Bronchial epithelial cell (primary cell): ENCODE measurements around the gene XIRP2. TPM values are rescaled to one million over a fixed set of nuclear protein-coding genes. Genes with fewer than 3 reads are reported as not detected.
"Not testable (repeated sequence)": the region's sequence is repeated elsewhere in the genome, so short reads cannot be mapped to it uniquely, and the experiment has no call there.

Source experiments
- DNase-seq: peaks from one replicate; pipeline ENCODE4 v3.0.0-alpha.2; 2010; ENCODE audit warnings: low read depth
- FAIRE-seq: peaks from 2 replicates; lab custom pipeline; 2011; peaks lifted over from hg19 to GRCh38; lab: Jason Lieb, UNC
- H3K27me3 ChIP-seq: 2 replicates; pipeline ENCODE4 v1.5.1; 2011; ENCODE audit warnings: low read length; ENCODE audit not compliant: control insufficient read depth, insufficient read depth
- H3K36me3 ChIP-seq: 2 replicates; pipeline ENCODE4 v1.5.1; 2011; ENCODE audit warnings: low read length; ENCODE audit not compliant: control insufficient read depth, insufficient read depth
- H3K4me3 ChIP-seq: 2 replicates; pipeline ENCODE4 v1.5.1; 2011; ENCODE audit warnings: mild to moderate bottlenecking, low read depth, low read length, control low read depth
- total RNA-seq: library from RNA; depleted of rRNA; stranded (reverse); fragments of >200 nt; gene quantifications from 2 replicates; pipeline ENCODE4 v1.2.1, GENCODE V29; 2014
- TF ChIP-seq, protein P1 (sequence below): IDR thresholded peaks from 2 replicates; pipeline ENCODE4 v1.5.1; 2011; ENCODE audit warnings: mild to moderate bottlenecking, moderate library complexity, low read length, control low read depth, inconsistent platforms; ENCODE audit not compliant: insufficient read depth, severe bottlenecking

XIRP2 gene
- total RNA-seq, 1 donor from 2014 or later, result not detected

GRCh38 chr2:167015806-167016205 is 127.5 kb downstream of the XIRP2 start:
- FAIRE-seq, result no peak
- Histone ChIP-seq H3K4me3 (no peak overlapping the region), H3K36me3 (no peaks in the 10 kb centered on the region), H3K27me3 (no peaks in the 10 kb centered on the region)
- no peak for DNase-seq
- TF ChIP-seq, protein P1, sequence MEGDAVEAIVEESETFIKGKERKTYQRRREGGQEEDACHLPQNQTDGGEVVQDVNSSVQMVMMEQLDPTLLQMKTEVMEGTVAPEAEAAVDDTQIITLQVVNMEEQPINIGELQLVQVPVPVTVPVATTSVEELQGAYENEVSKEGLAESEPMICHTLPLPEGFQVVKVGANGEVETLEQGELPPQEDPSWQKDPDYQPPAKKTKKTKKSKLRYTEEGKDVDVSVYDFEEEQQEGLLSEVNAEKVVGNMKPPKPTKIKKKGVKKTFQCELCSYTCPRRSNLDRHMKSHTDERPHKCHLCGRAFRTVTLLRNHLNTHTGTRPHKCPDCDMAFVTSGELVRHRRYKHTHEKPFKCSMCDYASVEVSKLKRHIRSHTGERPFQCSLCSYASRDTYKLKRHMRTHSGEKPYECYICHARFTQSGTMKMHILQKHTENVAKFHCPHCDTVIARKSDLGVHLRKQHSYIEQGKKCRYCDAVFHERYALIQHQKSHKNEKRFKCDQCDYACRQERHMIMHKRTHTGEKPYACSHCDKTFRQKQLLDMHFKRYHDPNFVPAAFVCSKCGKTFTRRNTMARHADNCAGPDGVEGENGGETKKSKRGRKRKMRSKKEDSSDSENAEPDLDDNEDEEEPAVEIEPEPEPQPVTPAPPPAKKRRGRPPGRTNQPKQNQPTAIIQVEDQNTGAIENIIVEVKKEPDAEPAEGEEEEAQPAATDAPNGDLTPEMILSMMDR, result no peak

- Histone ChIP-seq H3K27me3 (no peaks in the 10 kb centered on the region), H3K4me3 (no peak overlapping the region), H3K36me3 (no peaks in the 10 kb centered on the region)
- DNase-seq, result peak; percentile 36
- FAIRE-seq, result no peak
- TF ChIP-seq, protein P1, result no peak
Observed at GRCh38 chr2:167017021-167017420, 128.7 kb downstream of the XIRP2 start.

DNA sequence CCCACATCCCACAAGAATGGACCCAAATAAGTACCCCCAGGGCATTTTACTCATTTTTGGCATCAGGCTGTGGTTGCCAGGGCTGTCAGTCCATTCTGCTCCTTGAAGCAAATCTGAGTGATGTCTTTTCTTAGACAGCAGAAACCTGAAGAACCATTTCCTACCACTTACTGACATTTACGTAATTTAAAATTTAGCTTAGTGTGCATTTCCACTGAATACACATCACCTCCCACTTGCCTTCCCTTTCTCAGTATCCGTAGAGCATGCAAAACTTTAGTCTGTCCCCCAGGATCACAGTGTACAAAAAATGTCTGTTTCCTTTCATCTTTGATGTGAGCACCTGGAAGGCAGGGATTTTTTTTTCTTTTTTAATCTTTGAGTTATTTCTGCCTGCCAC is 130.3 kb downstream of the XIRP2 start:
- Histone ChIP-seq H3K27me3 (no peaks in the 10 kb centered on the region), H3K4me3 (no peak overlapping the region), H3K36me3 (no peaks in the 10 kb centered on the region)
- TF ChIP-seq, protein P1, result no peak
- FAIRE-seq (no peak), DNase-seq (no peak)

GRCh38 chr2:167028503-167028902 is 140.2 kb downstream of the XIRP2 start:
- DNase-seq (no peak), FAIRE-seq (no peak)
- TF ChIP-seq, protein P1, result no peak
- Histone ChIP-seq H3K36me3 (no peaks in the 10 kb centered on the region), H3K4me3 (no peak overlapping the region), H3K27me3 (no peaks in the 10 kb centered on the region)

DNA sequence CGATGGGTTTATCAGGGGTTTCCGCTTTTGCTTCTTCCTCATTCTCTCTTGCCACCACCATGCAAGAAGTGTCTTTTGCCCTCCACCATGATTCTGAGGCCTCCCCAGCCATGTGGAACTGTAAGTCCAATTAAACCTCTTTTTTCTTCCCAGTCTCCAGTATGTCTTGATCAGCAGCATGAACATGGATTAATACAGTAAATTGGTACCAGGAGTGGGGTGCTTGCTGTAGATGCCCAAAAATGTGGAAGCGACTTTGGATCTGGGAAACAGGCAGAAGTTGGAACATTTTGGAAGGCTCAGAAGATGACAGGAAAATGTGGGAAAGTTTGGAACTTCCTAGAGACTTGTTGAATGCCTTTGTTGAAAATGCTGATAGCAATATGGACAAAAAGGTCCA is 146.7 kb downstream of the XIRP2 start:
- not testable (repeated sequence) for DNase-seq, H3K36me3 ChIP-seq, FAIRE-seq, H3K4me3 ChIP-seq, H3K27me3 ChIP-seq

GRCh38 chr2:167048829-167049228 is 160.5 kb downstream of the XIRP2 start:
- no peak for FAIRE-seq
- no peak overlapping the region for H3K4me3 ChIP-seq
- peak; percentile 5 for DNase-seq
- TF ChIP-seq, protein P1, result no peak
- no peaks in the 10 kb centered on the region for H3K27me3 ChIP-seq
- no peaks in the 10 kb centered on the region for H3K36me3 ChIP-seq
